ENCODE measurements around the gene ZNF775.

ZNF775 gene

GRCh38 chr7:150444674-150445365, 65.7 kb downstream of the ZNF775 start:
- FAIRE-seq, result no peak

GRCh38 chr7:150446288-150446938, 67.3 kb downstream of the ZNF775 start:
- no peak for FAIRE-seq
